Activated T-helper 1 cell treated with Interleukin-2 at 50 U/mL for 16 hours (primary cell): ENCODE results near the gene YPEL1.
A peak's percentile ranks its signal among the peaks of the same experiment; 100 is the strongest.
"Not testable (repeated sequence)": the region's sequence is repeated elsewhere in the genome, so short reads cannot be mapped to it uniquely, and the experiment has no call there.

Experiments used
- DNase-seq: peaks from one replicate; pipeline ENCODE4 v3.0.0-alpha.2; 2020; ENCODE audit warnings: low read depth

Gene YPEL1

DNA sequence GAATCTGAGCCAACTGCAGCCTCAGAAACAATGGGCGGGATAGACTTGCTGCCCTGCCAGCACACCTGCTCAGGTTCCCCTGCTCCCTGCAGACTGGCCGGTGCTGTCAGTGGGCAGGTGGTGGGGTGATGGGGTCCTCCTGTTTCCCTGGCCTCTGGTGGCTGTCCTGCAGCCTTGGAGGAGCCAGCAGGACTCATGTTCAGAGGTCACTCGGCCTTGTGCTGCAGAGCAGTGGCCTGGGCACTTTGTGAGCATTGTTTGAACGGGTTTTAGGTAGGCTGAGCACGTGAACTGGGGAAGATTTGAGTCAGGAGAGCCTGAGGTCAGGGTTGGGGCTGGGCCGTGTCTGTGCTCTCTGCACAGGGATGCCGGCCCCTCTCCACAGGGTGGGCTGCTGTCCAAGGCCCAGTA is 52.2 kb downstream of the YPEL1 start:
- no peak for DNase-seq

DNA sequence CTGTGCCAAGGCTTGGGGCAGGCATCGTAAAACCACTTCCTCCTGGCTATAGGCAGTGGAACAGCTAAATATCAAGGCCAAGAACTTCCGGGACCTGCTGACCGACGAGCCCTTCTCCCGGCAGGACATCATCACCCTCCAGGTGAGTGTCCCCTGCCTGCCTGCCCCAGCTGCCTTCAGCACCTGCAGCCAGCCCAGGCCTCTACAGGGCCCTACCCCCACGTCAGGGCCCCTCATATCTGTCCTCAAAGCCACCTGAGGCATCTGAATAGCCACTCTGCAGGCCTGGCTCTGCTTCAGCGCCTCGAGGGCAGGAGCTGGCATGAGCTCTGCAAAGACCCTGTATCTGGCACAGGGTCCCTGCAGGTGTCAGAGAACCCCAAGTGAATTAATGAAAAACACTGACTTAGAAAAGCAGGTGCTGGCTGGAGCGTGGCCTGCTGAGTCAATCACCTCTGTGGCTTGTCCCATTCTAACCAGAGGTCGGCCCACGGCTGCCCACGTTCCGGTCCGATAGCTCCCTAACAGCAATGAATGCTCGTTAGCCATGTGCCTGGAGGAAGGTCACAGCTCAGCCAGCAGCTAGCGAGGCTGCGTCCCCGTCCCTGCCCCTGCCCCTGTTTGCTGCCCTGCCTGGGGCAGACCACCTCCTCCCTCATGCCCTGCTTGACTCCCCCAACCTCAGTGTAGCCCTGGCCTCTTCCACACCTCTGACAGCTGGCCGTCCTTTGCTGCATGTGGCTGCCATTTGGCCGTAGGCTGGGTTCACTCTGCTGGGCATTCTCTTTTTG is 53.0 kb downstream of the YPEL1 start:
- DNase-seq = no peak

DNA sequence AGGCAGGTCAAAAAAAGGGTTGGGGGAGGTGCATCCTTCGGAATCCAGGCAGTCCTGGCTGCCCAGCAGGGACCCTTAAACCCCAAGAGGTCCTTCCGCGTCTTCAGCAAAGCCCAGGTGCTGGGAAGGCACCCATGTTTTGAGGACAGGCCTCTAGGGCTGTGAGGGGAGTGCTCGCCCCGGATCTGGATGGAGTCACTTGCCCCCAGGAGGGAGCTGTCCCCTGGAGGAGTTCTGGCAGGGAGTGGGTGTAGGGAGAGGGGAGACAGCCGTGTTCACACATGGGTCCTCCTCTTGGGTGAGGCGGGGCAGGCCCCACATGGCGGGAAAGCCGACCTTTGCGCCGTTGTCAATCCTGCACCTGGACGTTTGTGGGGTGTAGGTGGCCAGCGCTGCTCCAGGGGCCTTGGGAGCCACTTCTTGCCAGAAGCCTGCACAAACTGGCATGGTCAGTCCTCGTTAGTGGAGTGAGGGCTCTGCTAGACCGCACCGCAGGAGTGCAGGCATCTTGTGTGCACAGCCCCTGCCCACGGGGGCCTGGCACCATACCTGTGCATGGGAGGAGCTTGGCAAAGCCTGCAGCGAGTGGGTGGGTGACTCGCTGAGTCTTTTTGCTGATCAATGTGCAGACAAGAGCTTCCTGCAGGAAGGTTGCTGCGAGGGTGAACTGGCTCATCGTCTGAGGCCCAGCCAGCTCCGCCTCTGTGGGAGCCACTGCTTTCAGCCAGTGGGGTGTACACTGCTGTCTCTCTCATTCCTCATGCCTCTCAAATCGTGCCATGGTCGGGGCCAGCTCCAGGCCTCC is 53.8 kb downstream of the YPEL1 start:
- no peak for DNase-seq

DNA sequence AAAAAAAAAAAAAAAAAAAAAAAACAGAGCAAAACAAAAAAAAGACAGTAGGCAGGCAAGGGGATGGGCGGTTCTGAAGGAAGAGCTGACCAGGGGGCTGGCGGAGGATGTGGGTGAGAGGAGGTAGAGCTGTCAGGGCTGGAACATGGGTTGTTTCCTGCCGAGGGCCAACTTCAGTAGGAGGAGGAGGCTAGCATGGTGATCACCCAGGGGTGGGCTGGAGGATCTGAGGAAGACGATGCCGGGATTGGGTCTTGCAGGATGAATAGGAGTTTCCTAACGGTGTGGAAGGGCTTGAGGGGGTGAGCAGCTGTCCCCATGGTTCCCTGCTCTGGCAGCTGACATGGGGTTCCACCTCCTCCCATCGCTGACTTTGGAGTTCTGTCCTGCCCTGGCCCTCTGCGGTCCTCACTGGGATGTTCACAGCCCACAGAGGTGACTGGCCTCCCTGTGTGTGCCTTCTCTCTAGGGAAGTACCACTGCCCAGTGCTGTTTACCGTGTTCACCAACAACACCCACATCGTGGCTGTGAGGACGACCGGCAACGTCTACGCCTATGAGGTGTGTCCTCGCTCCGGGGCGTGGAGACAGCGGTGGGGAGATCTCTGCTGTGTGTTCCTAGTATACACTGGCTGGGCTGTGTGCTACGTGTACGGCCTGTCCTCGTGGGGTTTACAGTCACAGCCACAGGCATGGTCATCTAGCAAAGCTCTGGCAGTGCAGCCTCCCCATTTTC is 54.6 kb downstream of the YPEL1 start:
- no peak for DNase-seq

DNA sequence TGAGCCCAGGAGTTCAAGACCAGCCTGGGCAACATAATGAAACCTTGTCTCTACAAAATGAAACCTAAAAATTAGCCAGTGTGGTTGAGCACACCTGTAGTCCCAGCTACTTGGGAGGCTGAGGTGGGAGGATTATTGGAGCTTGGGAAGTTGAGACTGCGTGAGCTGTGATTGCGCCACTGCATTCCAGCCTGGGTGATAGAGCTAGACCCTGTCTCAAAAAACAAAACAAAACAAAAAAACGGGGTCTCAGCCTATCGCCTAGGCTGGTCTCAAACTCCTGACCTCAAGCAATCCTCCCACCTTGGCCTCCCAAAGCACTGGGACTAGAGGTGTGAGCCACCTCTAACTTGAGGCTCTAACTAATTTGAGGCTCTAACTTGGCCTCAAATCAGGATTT is 56.2 kb downstream of the YPEL1 start:
- DNase-seq = no peak

DNA sequence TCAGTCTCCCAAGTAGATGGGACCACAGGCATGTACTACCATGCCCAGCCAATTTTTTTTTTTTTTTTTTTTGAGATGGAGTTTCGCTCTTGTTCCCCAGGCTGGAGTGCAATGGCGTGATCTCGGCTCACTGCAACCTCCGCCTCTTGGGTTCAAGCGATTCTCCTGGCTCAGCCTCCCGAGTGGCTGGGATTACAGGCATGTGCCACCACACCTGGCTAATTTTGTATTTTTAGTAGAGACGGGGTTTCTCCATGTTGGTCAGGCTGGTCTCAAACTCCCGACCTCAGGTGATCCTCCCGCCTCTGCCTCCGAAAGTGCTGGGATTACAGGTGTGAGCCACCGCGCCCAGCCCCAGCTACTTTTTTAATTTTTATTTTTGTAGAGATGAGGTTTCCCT is 56.8 kb downstream of the YPEL1 start:
- not testable (repeated sequence) for DNase-seq

DNA sequence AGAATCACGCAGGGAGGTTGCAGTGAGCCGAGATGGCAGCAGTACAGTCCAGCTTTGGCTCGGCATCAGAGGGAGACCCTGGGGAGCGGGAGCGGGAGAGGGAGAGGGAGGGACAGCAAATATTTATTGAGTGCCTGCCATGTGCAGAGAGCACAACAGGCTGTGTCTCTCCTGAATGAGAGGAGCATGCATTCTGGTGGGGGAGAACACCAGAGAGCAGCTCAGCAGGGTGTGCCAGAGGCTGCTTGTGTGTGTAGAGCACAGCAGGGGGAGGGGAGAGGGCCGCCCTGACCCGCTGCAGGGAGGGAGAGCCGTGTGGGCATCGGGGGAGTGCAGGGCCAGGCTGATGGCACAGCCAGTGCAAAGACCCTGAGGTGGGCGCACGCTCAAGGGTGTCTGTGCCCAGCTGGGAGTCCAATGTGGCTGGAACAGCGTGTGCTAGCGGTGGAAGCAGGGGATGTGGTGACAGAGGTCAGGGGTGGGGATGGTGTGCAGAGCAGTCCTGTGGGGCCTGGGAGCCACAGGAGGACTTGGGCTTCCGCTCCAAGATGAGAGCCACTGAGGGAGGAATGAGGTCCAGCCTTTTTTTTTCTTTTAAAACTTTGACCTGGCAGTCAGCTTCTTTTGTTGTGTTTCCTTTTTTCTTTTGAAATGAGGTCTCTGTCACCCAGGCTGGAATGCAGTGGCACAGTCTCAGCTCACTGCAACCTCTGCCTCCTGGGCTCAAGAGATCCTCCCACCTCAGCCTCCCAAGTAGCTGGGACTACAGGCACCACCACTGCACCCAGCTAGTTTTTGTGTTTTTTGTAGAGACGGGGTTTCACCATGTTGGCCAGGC is 57.8 kb downstream of the YPEL1 start:
- no peak for DNase-seq

DNA sequence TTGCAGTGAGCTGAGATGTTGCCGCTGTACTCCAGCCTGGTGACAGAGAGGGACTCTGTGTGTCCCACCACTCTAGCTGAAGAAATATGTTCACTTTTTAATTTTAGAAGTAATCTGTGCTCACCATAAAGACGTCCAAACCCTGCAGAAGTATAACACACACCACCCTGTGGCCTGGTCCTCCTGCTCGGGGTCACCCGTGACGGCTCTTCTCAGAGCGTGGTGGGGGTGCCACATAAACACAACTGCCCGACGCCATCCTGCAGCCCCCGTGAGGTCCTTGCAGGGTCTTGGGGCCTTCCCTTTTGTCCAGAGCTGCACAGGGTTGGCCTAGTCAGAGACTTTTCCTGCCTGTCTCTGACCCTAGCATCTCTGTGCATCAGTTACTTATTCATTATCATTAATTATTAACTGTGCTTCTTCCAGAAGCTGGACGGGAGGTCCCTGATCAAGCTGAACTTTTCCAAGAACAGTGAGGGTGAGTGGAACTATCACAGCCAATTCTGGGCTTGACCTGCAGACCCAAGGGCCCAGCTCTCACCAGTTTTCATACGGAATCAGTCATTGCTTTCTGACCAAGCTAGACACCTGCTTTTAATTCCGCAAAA is 60.9 kb downstream of the YPEL1 start:
- DNase-seq = no peak

DNA sequence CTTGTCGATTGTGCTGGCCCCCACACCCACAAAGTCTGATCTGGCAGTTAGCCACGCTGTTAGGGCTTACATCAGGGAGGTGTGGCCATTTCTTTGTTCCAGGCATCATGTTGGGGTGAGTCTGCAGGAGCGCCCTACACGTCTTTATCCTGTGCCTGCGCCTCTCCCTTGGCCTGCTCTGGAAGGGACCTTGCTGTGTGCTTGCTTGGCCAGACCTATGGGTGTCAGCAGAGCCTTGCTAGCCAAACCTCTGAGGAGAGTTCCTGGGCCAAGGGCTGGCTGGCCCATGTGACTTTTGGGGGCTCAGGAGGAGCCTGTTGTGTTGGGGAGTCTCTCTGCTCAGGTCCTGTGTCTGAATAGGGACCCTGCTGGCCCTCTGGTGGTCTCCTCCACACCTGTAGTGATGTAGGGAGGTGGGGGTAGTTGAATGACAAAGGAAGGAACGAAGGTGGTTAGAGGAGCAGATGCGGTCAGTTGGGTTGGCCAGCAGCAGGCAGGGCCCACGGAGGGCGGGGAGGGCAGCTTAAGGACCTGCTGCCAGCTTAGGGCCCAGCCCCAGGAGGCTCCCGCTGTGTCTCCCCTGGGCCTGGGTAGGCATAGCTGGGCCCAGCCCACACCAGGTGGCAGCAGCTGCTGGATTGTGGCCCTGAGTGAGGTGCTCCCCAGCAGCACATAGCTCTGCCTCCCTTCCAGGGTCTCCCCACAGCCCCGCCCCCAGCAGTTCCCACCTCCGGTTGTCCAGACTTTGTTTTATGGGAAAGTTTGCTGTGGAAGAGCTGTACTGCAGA is 61.9 kb downstream of the YPEL1 start:
- no peak for DNase-seq

DNA sequence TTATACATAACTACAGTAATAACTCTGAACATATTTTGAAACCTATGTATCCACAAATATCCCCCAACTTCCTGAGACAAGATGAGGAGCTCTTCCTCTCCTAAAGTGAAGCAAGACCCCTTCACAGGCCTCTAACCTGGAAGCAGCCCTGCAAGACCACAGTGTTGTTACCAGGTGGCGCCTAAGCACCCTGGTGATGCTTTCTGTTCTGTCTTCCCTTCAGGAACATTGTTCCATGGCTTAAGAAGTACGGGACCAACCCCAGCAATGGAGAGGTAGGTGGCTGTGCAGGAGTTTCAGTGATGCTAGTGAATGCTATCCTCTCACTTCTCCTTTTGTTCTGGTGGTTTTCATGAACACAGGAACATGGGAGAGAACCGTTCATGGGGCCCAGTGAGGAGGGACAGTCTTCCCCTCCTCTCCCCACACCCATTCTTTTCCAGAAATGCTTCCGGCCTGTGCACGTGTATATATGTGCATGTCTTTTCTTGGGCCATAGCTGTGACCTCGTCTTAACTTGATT is 63.4 kb downstream of the YPEL1 start:
- DNase-seq = no peak

DNA sequence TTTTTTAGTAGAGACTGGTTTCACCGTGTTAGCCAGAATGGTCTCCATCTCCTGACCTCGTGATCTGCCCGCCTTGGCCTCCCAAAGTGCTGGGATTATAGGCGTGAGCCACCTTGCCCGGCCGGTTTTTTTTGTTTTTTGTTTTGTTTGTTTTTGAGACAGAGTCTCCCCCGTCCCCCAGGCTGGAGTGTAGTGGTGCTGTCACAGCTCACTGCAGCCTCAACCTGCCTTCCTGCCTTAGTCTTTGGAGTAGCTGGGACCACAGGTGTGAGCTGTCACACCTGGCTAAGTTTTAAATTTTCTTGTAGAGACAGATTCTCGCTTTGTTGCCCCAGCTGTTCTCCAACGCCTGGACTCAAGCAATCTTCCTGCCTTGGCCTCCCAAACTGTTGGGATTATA is 66.6 kb downstream of the YPEL1 start:
- DNase-seq = no peak

DNA sequence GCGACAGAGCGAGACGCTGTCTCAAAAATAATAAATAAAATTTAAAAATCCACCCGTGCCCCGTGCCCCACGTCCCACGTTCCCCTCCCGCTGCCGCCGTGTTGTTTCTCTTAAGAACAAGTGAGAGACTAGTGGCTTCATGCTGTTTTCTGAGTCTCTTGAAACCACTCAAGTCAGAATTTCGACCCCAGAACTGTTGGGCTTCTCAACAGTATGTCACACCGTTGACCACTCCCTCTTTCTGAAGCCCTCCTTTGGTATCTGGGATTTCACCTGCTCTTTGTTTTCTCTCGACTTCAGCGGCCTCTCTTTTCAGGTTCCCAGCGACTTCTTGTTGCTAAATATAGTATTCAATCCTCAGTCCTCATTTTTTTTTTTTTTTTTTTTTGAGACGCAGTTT is 68.8 kb downstream of the YPEL1 start:
- no peak for DNase-seq

DNA sequence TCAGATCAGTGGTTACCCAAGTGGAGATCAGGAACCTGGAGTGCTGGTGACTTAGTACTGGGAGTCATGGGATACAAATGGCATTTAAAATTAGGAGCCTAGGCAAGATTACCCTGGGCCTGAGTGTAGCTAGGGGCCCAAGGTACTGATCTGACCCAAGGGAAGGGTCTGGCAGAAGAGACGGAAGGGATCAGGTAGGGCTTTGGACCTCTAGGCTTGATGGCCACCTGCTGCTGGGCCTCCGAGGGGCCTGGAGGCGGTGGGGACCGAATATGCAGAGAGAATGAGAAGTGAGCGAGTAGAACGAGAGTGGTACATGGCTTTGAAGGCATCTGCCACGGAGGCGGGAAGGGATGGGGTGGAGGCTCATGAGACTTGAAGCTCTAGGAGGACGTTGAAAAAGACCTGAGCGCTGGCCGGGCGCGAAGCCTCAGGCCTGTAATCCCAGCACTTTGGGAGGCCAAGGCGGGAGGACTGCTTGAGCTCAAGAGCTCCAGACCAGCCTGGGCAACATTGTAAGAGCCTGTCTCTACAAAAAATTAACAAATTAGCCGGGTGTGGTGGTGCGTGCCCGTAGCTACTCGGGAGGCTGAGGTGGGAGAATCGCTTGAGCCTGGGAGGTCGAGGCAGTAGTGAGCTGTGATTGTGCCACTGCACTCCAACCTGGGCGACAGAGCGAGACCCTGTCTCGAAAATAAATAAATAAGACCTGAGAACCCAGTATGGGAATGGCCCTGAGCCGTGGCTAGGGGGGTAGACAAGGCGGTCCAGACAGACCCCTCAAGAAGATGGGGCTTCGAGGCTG is 70.3 kb downstream of the YPEL1 start:
- DNase-seq = no peak

DNA sequence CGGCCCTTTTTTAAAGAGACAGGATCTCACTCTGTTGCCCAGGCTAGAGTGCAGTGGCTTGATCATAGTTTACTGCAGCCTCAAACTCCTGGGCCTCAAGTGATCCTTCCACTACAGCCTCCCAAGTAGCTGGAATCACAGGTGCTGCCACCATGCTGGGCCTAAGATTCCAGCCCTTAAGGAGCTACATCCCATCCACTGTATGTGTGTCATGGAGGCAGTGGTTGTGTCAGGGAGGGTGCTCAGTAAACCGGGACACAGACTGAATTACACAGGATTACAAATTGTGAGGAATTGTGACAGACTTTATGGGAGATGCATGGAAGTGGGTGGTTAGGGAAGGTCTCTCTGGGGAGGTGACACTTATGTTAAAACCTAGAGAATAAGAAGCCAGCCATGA is 71.9 kb downstream of the YPEL1 start:
- no peak for DNase-seq

DNA sequence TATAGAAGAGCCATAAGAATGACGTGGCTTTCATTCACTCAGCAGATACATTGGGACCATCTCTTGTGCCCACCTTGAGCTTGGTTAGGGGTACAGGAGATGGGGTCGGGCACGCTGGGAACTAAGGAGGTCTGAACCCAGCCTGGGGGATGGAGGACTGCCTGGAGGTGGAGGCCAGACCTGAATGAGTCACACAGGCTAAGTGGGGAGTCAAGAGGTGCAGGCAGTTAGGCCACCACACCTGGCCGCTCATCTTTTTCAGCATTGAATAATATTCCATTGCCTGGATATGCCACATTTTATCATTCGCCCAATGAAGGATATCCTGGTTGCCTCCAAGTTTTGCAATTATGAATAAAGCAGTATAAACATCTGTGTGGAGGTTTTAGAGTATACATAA is 73.6 kb downstream of the YPEL1 start:
- no peak for DNase-seq

DNA sequence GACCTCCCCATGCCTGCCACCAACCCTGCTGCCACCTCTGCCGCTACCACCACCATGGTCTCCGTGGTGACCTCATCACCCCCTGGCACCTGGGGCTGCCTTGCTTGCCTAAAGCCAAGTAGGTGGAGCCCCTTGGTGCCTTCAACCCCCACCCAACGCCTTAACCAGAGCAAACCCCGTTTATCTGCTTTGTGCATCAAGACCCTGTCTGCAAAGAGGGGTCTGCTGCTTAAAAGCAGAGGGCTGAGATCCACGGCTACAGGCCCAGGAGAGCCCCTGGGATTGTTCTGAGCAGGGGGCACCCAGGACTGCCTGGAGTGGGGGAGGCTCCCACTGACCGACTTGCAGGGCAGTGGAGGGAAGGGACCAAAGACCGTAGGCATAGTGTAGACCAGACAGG is 74.7 kb downstream of the YPEL1 start:
- no peak for DNase-seq

DNA sequence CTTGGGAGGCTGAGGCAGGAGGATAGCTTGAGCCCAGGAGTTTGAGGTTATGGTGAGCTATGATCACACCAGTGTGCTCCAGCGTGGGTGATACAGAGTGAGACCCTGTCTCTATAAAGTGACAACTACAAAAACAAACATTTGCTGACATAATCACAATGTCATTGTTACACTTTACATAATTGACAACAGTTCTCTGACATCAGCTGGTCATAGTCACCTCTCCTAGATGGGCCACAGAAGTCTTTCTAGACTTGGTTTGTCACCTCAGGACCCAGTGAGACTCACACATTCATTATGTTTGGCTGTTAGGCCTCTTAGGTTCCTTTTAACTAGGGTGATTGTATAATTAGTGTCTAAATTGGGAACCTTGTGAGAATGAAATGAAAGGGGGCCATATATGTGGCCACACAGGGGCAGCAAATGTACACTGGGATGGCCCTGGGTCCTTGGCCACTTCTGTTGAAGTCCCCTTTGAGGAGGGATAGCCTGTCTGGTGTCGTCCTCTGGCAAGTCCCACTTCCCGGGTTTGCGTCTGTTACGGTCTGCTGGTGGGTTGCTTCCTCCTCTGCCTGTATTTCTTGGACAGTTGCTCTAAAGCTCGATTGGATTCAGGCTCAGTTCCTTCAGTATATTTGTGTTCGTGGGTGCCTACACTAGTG is 75.6 kb downstream of the YPEL1 start:
- no peak for DNase-seq

DNA sequence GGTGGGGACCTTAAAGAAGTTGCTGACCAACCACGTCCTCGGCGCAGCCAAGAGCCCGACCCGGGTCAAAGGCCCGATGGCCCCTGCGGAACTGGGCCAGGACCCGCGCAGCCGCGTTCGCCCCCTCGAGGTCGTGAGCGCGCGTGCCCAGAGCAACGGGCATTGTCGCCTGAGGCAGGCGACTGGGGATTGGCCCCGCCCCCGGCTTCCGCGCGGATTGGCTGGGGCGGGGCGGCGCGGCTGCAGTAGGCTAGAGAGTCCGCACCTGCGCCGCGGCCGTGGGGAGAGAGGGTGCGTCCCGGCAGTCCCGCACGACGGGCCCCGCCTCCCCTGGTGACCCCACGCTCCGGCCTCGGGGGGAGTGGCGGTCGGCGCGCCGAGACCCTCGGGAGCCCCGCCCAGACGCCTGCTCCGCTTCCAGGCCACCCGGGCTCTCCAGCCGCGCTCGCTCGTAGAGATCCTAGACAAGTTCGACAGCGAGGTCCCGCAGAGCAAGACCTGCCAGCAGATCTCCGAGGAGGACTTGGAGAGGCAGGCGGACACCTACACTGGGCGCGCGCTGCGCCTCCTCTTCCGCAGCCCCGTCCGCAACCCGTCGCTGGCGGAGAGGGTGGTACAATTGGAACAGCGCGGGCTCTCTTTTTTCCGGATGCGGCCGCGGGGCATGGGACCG is 78.1 kb downstream of the YPEL1 start:
- DNase-seq = peak; percentile 67

DNA sequence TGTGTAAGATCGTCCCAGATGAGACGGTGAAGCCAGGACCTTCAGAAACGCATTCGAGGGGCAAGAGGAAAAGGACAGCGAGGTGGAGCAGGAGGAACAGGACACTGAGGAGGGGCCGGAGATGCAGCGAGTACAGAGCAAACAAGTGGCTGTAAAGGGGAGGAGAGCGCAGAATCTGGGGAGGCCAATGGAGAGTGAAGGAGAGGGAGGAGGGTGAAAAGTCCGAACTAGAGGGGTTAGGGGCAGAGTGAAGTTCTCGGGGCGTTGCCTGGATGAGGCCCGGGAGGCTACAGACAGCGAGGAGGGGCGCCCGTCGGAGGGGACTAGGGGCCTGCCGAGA is 78.6 kb downstream of the YPEL1 start:
- DNase-seq = no peak
